Smooth muscle cell (in vitro differentiated cells): ENCODE data around the gene ZFP62. TPM values are rescaled to one million over a fixed set of nuclear protein-coding genes. Genes with fewer than 3 reads are reported as not detected.

Experiments
- DNase-seq: peaks from one replicate; lab custom pipeline; 2025; ENCODE audit not compliant: unreplicated experiment; lab: John Stamatoyannopoulos, UW
- H2AFZ ChIP-seq: fragments of 200-600 bp; sonication (generic); 2 replicates; pipeline ENCODE4 v1.6.0; 2016; ENCODE audit warnings: antibody characterized with exemption, low read depth, mild to moderate bottlenecking
- H3F3A ChIP-seq: fragments of 200-600 bp; sonication (generic); 2 replicates; pipeline ENCODE4 v1.6.0; 2017; ENCODE audit warnings: antibody characterized with exemption, low read depth
- H3K27ac ChIP-seq: fragments of 200-600 bp; sonication (generic); 2 replicates; pipeline ENCODE4 v1.5.1; 2016; ENCODE audit warnings: low read depth, mild to moderate bottlenecking
- H3K27me3 ChIP-seq: fragments of 200-600 bp; sonication (generic); 2 replicates; pipeline ENCODE4 v1.6.1; 2016; ENCODE audit warnings: low read depth, mild to moderate bottlenecking
- H3K36me3 ChIP-seq: fragments of 200-600 bp; sonication (generic); 2 replicates; pipeline ENCODE4 v1.5.1; 2016; ENCODE audit warnings: low read depth
- H3K4me1 ChIP-seq: fragments of 200-600 bp; sonication (generic); 2 replicates; pipeline ENCODE4 v1.5.1; 2016; ENCODE audit warnings: low read depth
- H3K4me2 ChIP-seq: fragments of 200-600 bp; sonication (generic); 2 replicates; pipeline ENCODE4 v1.6.0; 2016; ENCODE audit warnings: mild to moderate bottlenecking
- H3K4me3 ChIP-seq: fragments of 200-600 bp; sonication (generic); 2 replicates; pipeline ENCODE4 v1.5.1; 2016; ENCODE audit warnings: mild to moderate bottlenecking
- H3K79me2 ChIP-seq: fragments of 200-600 bp; sonication (generic); 2 replicates; pipeline ENCODE4 v1.6.0; 2016; ENCODE audit warnings: low read depth, mild to moderate bottlenecking
- H3K9ac ChIP-seq: fragments of 200-600 bp; sonication (generic); 2 replicates; pipeline ENCODE4 v1.6.0; 2016; ENCODE audit warnings: low read depth
- H3K9me3 ChIP-seq: fragments of 200-600 bp; sonication (generic); replicated peaks from 2 replicates; pipeline ENCODE4 v1.5.1; 2016; ENCODE audit warnings: low read depth
- H4K20me1 ChIP-seq: fragments of 200-600 bp; sonication (generic); 2 replicates; pipeline ENCODE4 v1.6.0; 2016; ENCODE audit warnings: low read depth
- WGBS: methylation state at CpG from one replicate; pipeline ENCODE4 v1.1.7; 2016; ENCODE audit warnings: low lambda C conversion rate; 5-methylcytosine and 5-hydroxymethylcytosine counted together
- polyA plus RNA-seq: library from polyadenylated mRNA; unstranded; fragments of >200 nt; fragmentation: Nextera tagmentation; extraction: Ambion mirVana; gene quantifications from 2 replicates; pipeline ENCODE4 v1.2.1, GENCODE V29; 2016
- total RNA-seq: library from RNA; depleted of rRNA; stranded (reverse); fragments of >200 nt; gene quantifications from 2 replicates; pipeline ENCODE4 v1.2.3, GENCODE V29; 2014
- TF ChIP-seq, protein P1 (sequence below): fragments of 200-600 bp; sonication (generic); IDR thresholded peaks from 2 replicates; pipeline ENCODE4 v1.5.1; 2017; ENCODE audit warnings: borderline replicate concordance, mild to moderate bottlenecking, antibody characterized with exemption; ENCODE audit not compliant: insufficient read depth, poor library complexity, severe bottlenecking

Gene ZFP62
- total and polyA plus RNA-seq, 2 experiments from 2014 or later = 6.4 to 9.2 TPM

DNA sequence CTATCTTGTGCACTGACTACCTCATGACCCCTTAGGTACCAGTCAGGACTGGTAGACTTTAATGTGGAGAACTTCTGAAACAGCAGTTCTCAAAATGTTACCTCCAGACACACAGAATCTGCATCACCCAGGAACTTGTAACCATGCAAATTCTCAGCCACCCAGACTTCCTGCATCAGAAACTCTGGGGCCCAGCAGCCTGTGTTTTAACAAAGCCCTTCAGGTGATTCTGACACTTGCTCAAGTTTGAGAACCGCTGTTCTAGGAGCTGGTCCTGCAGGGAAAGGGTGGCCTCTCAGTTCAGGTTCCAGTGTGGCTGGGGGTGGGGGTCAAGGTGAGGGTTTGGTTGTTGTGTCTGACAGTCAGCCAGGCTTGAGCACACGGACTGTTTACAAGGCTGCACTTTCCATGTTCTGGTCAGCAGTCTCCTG lies 28.4 kb downstream of the ZFP62 start:
- no peaks in the 10 kb centered on the region for H3K36me3 ChIP-seq
- DNase-seq = no peak
- H3K27ac ChIP-seq = no peak overlapping the region
- H3K4me3 ChIP-seq = peak overlapping the region; percentile 96
- TF ChIP-seq, protein P1, sequence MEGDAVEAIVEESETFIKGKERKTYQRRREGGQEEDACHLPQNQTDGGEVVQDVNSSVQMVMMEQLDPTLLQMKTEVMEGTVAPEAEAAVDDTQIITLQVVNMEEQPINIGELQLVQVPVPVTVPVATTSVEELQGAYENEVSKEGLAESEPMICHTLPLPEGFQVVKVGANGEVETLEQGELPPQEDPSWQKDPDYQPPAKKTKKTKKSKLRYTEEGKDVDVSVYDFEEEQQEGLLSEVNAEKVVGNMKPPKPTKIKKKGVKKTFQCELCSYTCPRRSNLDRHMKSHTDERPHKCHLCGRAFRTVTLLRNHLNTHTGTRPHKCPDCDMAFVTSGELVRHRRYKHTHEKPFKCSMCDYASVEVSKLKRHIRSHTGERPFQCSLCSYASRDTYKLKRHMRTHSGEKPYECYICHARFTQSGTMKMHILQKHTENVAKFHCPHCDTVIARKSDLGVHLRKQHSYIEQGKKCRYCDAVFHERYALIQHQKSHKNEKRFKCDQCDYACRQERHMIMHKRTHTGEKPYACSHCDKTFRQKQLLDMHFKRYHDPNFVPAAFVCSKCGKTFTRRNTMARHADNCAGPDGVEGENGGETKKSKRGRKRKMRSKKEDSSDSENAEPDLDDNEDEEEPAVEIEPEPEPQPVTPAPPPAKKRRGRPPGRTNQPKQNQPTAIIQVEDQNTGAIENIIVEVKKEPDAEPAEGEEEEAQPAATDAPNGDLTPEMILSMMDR = no peak
- H3K27me3 ChIP-seq = no peaks in the 10 kb centered on the region
- WGBS = 84% methylated on average over 2 of the region's 2 CpGs
- H2AFZ ChIP-seq = no peak overlapping the region
- no peaks in the 10 kb centered on the region for H3F3A ChIP-seq
- H3K4me2 ChIP-seq = peak overlapping the region; percentile 93
- peaks cover 14% of the 10 kb centered on the region for H3K79me2 ChIP-seq
- no peak overlapping the region for H3K9ac ChIP-seq
- H3K9me3 ChIP-seq = no peaks in the 10 kb centered on the region
- H3K4me1 ChIP-seq = peaks cover 18% of the 10 kb centered on the region
- H4K20me1 ChIP-seq = no peaks in the 10 kb centered on the region

DNA sequence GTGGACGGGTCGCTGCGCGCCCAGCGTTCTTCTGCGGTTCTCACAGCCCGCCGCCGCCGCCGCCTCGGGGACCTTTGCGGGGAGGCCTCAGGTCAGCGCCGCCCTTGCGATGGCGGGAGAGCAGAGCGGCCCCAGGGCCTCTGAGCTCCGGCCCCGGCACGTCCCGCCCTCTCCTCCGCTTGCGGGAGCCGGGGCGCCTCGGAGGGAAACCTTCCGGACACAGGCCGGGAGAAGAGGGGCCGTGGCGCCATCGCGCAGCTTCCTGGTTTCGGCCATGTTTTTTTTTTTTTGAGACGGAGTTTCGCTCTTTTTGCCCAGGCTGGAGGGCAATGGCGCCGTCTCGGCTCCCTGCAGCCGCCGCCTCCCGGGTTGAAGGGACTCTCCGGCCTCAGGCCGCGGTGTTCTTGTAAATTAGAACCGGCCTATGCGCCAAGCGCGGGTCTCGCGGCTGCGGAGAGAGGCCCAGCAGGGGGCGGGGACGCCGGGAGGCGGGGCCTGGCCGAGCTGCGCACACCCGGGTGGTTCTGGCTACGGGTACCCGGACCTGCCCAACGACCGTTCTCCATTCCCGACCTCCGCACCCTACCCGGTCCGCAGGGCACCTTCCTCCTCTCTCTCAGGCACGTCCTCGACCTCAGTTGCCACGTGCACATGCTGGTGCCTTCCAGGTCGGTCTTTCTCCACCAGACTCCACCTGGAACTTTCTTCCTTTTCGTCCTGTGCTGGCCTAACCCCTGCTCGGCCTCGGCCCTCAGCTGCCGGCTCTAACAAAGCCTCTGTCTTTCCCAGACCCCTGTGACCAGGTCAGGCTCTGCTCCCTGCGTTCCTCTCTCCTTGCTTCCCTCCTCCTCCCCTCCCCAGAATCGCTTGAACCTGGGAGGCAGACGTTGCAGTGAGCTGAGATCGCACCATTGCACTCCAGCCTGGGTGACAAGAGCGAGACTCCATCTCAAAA lies 29.7 kb downstream of the ZFP62 start:
- Histone ChIP-seq H3K9me3 (no peaks in the 10 kb centered on the region), H3K4me3 (peak overlapping the region; percentile 96), H3K27me3 (no peaks in the 10 kb centered on the region), H3F3A (no peaks in the 10 kb centered on the region), H3K4me1 (peaks cover 18% of the 10 kb centered on the region), H3K79me2 (peaks cover 14% of the 10 kb centered on the region), H3K36me3 (no peaks in the 10 kb centered on the region), H2AFZ (peak overlapping the region; percentile 98), H3K27ac (peak overlapping the region; percentile 94), H4K20me1 (no peaks in the 10 kb centered on the region), H3K4me2 (peak overlapping the region; percentile 93), H3K9ac (peak overlapping the region; percentile 94)
- 4% methylated on average over 76 of the region's 80 CpGs for WGBS
- TF ChIP-seq, protein P1 = peak; percentile 28
- peak; percentile 61 for DNase-seq

DNA sequence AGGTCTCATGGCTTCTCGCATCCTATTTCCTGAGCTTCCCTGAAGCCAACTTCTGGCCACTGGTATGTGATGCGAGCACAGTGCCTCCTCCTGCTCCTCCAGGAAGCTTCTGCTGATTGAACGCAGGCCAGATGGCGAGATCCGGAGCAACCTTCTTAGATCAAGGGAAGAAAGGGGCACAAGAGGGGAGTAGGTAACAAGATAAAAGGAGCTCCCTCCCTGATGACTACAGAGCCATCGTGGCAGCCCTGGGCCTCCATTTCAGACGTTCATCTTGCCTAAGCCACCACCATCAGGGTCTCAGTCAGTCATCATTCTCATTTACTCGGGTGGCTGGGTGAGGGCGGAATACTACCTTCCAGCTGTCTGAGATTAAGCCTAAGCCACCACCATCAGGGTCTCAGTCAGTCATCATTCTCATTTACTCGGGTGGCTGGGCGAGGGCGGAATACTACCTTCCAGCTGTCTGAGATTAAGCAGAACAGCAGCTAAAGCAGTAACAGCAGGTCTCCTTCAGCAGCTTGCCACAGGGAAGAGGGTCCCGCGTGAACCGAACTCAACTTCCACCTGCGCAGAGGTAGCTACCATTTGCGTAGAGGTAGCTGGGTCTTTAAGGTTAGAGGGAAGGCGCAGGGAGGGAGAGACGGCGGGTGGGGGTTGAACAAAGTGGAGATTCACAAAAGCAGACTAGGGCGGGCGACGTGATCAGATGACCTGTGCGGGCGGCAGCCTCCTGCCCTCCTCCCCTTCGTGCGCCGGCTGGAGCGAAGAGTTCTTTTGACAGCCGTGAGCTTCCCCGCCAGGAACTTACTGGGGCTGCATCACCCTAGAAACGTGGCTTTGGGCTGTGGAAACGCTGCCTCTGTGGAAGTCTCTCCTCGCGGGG lies 30.6 kb downstream of the ZFP62 start:
- DNase-seq = no peak
- no peaks in the 10 kb centered on the region for H3K36me3 ChIP-seq
- peak overlapping the region; percentile 96 for H3K4me3 ChIP-seq
- TF ChIP-seq, protein P1 = no peak
- peak overlapping the region; percentile 93 for H3K4me2 ChIP-seq
- no peaks in the 10 kb centered on the region for H4K20me1 ChIP-seq
- no peaks in the 10 kb centered on the region for H3K9me3 ChIP-seq
- H3K9ac ChIP-seq = peak overlapping the region; percentile 94
- H3K27ac ChIP-seq = peak overlapping the region; percentile 94
- H2AFZ ChIP-seq = peak overlapping the region; percentile 98
- H3F3A ChIP-seq = no peaks in the 10 kb centered on the region
- no peaks in the 10 kb centered on the region for H3K27me3 ChIP-seq
- WGBS = 38% methylated on average over 35 of the region's 35 CpGs
- H3K79me2 ChIP-seq = peaks cover 14% of the 10 kb centered on the region
- peaks cover 21% of the 10 kb centered on the region for H3K4me1 ChIP-seq
